GM23338 (cell line): ENCODE measurements around the gene YIPF2. TPM values are rescaled to one million over a fixed set of nuclear protein-coding genes. Genes with fewer than 3 reads are reported as not detected.
A peak's percentile ranks its signal among the peaks of the same experiment; 100 is the strongest.

Experiments used
- ATAC-seq: fragments of 200-7000 bp; cut with Tn5 transposase; 3 replicates; pipeline ENCODE4 v1.9.1; 2020
- DNase-seq: peaks from one replicate; pipeline ENCODE4 v3.0.0-alpha.2; 2015; ENCODE audit warnings: low spot score
- H2AFZ ChIP-seq: fragments of 200-600 bp; sonication (generic); 2 replicates; pipeline ENCODE4 v1.8.0; 2016; ENCODE audit warnings: antibody characterized with exemption, mild to moderate bottlenecking, moderate library complexity
- H3F3A ChIP-seq: fragments of 200-600 bp; sonication (generic); replicated peaks from 2 replicates; pipeline ENCODE4 v1.8.0; 2017; ENCODE audit warnings: antibody characterized with exemption, mixed run types, low read depth
- H3K27ac ChIP-seq: fragments of 200-600 bp; sonication (generic); 2 replicates; pipeline ENCODE4 v1.6.1; 2016; ENCODE audit warnings: low read depth
- H3K27me3 ChIP-seq: fragments of 200-600 bp; sonication (generic); 2 replicates; pipeline ENCODE4 v1.8.0; 2016; ENCODE audit warnings: mild to moderate bottlenecking, mixed run types, moderate library complexity; ENCODE audit not compliant: insufficient read depth
- H3K36me3 ChIP-seq: fragments of 200-600 bp; sonication (generic); 2 replicates; pipeline ENCODE4 v1.8.0; 2016; ENCODE audit warnings: mild to moderate bottlenecking; ENCODE audit not compliant: insufficient read depth
- H3K4me1 ChIP-seq: fragments of 200-600 bp; sonication (generic); 2 replicates; pipeline ENCODE4 v1.8.0; 2016; ENCODE audit warnings: mild to moderate bottlenecking, moderate library complexity; ENCODE audit not compliant: insufficient read depth
- H3K4me2 ChIP-seq: fragments of 200-600 bp; sonication (generic); 2 replicates; pipeline ENCODE4 v1.7.1; 2017; ENCODE audit warnings: mixed run types
- H3K4me3 ChIP-seq: fragments of 200-600 bp; sonication (generic); 2 replicates; pipeline ENCODE4 v1.6.1; 2016; ENCODE audit warnings: mixed run types
- H3K79me2 ChIP-seq: fragments of 200-600 bp; sonication (generic); replicated peaks from 2 replicates; pipeline ENCODE4 v1.8.0; 2017; ENCODE audit warnings: mild to moderate bottlenecking; ENCODE audit not compliant: insufficient read depth
- H3K9me2 ChIP-seq: fragments of 200-600 bp; sonication (generic); 2 replicates; pipeline ENCODE4 v1.8.0; 2017; ENCODE audit not compliant: insufficient read depth
- H4K20me1 ChIP-seq: fragments of 200-600 bp; sonication (generic); replicated peaks from 2 replicates; pipeline ENCODE4 v1.8.0; 2017; ENCODE audit warnings: mild to moderate bottlenecking; ENCODE audit not compliant: insufficient read depth
- H3K27ac Mint-ChIP-seq: 2 replicates; pipeline ENCODE4 v1.8.0; 2020; ENCODE audit warnings: inconsistent platforms, mild to moderate bottlenecking, moderate library complexity, mixed read lengths
- H3K27me3 Mint-ChIP-seq: 3 replicates; pipeline ENCODE4 v1.8.0; 2022; ENCODE audit warnings: low read depth, mild to moderate bottlenecking, moderate library complexity, mixed read lengths, inconsistent platforms; ENCODE audit not compliant: insufficient read depth, poor library complexity
- H3K36me3 Mint-ChIP-seq: 3 replicates; pipeline ENCODE4 v1.8.0; 2021; ENCODE audit warnings: low read depth, mild to moderate bottlenecking, inconsistent platforms, moderate library complexity, mixed read lengths
- H3K4me1 Mint-ChIP-seq: 3 replicates; pipeline ENCODE4 v1.8.0; 2020; ENCODE audit warnings: mild to moderate bottlenecking, inconsistent platforms, mixed read lengths
- H3K4me3 Mint-ChIP-seq: 3 replicates; pipeline ENCODE4 v1.8.0; 2021; ENCODE audit warnings: moderate library complexity, mild to moderate bottlenecking, inconsistent platforms, mixed read lengths
- H3K9me3 Mint-ChIP-seq: 3 replicates; pipeline ENCODE4 v1.8.0; 2020; ENCODE audit warnings: moderate library complexity, mild to moderate bottlenecking, inconsistent platforms, mixed read lengths
- EZH2 ChIP-seq: fragments of 200-600 bp; sonication (generic); IDR thresholded peaks from one replicate; pipeline ENCODE4 v1.8.0; 2017; ENCODE audit warnings: antibody characterized with exemption, mild to moderate bottlenecking, low read depth; ENCODE audit not compliant: unreplicated experiment
- NANOG ChIP-seq: IDR thresholded peaks from 2 replicates; pipeline ENCODE4 v1.6.1; 2016; ENCODE audit warnings: antibody characterized with exemption, borderline replicate concordance
- POLR2AphosphoS5 ChIP-seq: IDR thresholded peaks from 2 replicates; pipeline ENCODE4 v1.6.1; 2016; ENCODE audit warnings: antibody characterized with exemption, low read depth
- ZNF331 ChIP-seq: fragments of 250-450 bp; sonication (Bioruptor Pico); IDR thresholded peaks from 2 replicates; pipeline ENCODE4 v1.5.0; 2020; ENCODE audit warnings: low read depth, mild to moderate bottlenecking, moderate library complexity
- polyA plus RNA-seq: library from polyadenylated mRNA; unstranded; fragments of >200 nt; fragmentation: Nextera tagmentation; extraction: Ambion mirVana; gene quantifications from 2 replicates; pipeline ENCODE4 v1.2.1, GENCODE V29; 2016
- total RNA-seq: library from RNA; depleted of rRNA; stranded (reverse); fragments of >200 nt; shearing (Covaris generic); gene quantifications from 2 replicates; pipeline ENCODE4 v1.2.3, GENCODE V29; 2014
- TF ChIP-seq, protein P1 (sequence below): IDR thresholded peaks from one replicate; pipeline ENCODE4 v1.6.1; 2018; ENCODE audit warnings: antibody characterized with exemption; ENCODE audit not compliant: unreplicated experiment
- TF ChIP-seq, protein P2 (sequence below): IDR thresholded peaks from 2 replicates; pipeline ENCODE4 v1.6.1; 2016; ENCODE audit warnings: antibody characterized with exemption
- TF ChIP-seq, protein P3 (sequence below), 2 experiments: fragments of 200-600 bp in 1 of 2; sonication (generic) in 1 of 2; conservative IDR thresholded peaks; 2 replicates each; pipeline versions ENCODE4 v1.5.1 to v1.6.1; 2016 to 2017; ENCODE audit warnings: antibody characterized with exemption in 2 of 2, low read depth in 2 of 2, mild to moderate bottlenecking in 2 of 2, moderate library complexity in 1 of 2

The YIPF2 gene
- total and polyA plus RNA-seq, 2 experiments from 2014 or later, result 36.3 to 63.7 TPM

DNA sequence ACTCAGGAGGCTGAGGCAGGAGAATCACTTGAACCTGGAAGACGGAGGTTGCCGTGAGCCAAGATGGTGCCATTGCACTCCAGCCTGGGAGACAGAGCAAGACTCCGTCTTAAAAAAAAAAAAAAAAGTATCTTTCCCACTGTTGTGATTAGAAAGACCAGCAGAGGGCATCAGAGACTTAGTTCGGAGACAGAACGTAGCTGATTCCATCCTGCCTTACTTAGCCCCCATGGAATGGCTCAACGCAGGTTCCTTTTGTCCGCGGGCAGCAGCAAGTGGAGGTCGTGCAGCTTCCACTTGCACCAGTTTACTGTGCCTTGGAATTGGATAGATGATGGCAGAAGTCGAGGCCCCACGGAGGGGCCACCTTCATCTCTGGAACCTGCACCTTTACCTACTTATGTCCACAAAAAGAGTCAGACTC is 8.2 kb upstream of the YIPF2 start:
- Histone ChIP-seq H4K20me1 (peaks cover 5% of the 10 kb centered on the region; the same call in 1 of the 2 replicates), H3K36me3 (no peaks in the 10 kb centered on the region), H3K27me3 (no peaks in the 10 kb centered on the region), H3K27ac (0 out of 2 replicates have a peak overlapping the region, but pooled peaks have one; percentile 39), H3K79me2 (peaks cover 5% of the 10 kb centered on the region), H3K4me3 (no peak overlapping the region), H3F3A (peaks cover 10% of the 10 kb centered on the region; the same call in 1 of the 2 replicates), H3K9me2 (no peaks in the 10 kb centered on the region), H3K4me2 (no peak overlapping the region), H2AFZ (peak overlapping the region; percentile 82), H3K4me1 (peaks cover 4% of the 10 kb centered on the region)
- ATAC-seq, result peak; percentile 94
- H3K9me3 Mint-ChIP-seq, result no peaks in the 10 kb centered on the region
- TF ChIP-seq, protein P1, sequence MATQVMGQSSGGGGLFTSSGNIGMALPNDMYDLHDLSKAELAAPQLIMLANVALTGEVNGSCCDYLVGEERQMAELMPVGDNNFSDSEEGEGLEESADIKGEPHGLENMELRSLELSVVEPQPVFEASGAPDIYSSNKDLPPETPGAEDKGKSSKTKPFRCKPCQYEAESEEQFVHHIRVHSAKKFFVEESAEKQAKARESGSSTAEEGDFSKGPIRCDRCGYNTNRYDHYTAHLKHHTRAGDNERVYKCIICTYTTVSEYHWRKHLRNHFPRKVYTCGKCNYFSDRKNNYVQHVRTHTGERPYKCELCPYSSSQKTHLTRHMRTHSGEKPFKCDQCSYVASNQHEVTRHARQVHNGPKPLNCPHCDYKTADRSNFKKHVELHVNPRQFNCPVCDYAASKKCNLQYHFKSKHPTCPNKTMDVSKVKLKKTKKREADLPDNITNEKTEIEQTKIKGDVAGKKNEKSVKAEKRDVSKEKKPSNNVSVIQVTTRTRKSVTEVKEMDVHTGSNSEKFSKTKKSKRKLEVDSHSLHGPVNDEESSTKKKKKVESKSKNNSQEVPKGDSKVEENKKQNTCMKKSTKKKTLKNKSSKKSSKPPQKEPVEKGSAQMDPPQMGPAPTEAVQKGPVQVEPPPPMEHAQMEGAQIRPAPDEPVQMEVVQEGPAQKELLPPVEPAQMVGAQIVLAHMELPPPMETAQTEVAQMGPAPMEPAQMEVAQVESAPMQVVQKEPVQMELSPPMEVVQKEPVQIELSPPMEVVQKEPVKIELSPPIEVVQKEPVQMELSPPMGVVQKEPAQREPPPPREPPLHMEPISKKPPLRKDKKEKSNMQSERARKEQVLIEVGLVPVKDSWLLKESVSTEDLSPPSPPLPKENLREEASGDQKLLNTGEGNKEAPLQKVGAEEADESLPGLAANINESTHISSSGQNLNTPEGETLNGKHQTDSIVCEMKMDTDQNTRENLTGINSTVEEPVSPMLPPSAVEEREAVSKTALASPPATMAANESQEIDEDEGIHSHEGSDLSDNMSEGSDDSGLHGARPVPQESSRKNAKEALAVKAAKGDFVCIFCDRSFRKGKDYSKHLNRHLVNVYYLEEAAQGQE, result no peak
- TF ChIP-seq ZNF331 (CRISPR knock-in tag), result no peak
- TF ChIP-seq, protein P2, sequence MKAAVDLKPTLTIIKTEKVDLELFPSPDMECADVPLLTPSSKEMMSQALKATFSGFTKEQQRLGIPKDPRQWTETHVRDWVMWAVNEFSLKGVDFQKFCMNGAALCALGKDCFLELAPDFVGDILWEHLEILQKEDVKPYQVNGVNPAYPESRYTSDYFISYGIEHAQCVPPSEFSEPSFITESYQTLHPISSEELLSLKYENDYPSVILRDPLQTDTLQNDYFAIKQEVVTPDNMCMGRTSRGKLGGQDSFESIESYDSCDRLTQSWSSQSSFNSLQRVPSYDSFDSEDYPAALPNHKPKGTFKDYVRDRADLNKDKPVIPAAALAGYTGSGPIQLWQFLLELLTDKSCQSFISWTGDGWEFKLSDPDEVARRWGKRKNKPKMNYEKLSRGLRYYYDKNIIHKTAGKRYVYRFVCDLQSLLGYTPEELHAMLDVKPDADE, result no peak
- no peak for TF ChIP-seq EZH2
- no peak for TF ChIP-seq NANOG
- TF ChIP-seq, protein P3, sequence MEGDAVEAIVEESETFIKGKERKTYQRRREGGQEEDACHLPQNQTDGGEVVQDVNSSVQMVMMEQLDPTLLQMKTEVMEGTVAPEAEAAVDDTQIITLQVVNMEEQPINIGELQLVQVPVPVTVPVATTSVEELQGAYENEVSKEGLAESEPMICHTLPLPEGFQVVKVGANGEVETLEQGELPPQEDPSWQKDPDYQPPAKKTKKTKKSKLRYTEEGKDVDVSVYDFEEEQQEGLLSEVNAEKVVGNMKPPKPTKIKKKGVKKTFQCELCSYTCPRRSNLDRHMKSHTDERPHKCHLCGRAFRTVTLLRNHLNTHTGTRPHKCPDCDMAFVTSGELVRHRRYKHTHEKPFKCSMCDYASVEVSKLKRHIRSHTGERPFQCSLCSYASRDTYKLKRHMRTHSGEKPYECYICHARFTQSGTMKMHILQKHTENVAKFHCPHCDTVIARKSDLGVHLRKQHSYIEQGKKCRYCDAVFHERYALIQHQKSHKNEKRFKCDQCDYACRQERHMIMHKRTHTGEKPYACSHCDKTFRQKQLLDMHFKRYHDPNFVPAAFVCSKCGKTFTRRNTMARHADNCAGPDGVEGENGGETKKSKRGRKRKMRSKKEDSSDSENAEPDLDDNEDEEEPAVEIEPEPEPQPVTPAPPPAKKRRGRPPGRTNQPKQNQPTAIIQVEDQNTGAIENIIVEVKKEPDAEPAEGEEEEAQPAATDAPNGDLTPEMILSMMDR (conservative IDR thresholded peaks at IDR 0.05; ENCODE audit: low read depth in 2 of 2), result peak; percentile 80 to 82
- TF ChIP-seq POLR2AphosphoS5, result no peak
- peak overlapping the region; percentile 78; the same call in 1 of the 2 replicates for H3K27ac Mint-ChIP-seq
- H3K27me3 Mint-ChIP-seq, result peaks cover 6% of the 10 kb centered on the region
- DNase-seq, result peak; percentile 96
- peaks cover 6% of the 10 kb centered on the region; the same call in 2 of the 3 replicates for H3K36me3 Mint-ChIP-seq
- H3K4me3 Mint-ChIP-seq, result no peak overlapping the region
- peaks cover 3% of the 10 kb centered on the region; the same call in 1 of the 3 replicates for H3K4me1 Mint-ChIP-seq
